HG02885 (cell line): ENCODE data around the gene NGB.
"Not testable (repeated sequence)": the region's sequence is repeated elsewhere in the genome, so short reads cannot be mapped to it uniquely, and the experiment has no call there.

ENCODE experiments used
- ATAC-seq: cut with Tn5 transposase; IDR thresholded peaks from one replicate; pipeline ENCODE4 v1.9.1; 2021; ENCODE audit warnings: mild to moderate bottlenecking; ENCODE audit not compliant: unreplicated experiment, poor library complexity

The NGB gene, protein sequence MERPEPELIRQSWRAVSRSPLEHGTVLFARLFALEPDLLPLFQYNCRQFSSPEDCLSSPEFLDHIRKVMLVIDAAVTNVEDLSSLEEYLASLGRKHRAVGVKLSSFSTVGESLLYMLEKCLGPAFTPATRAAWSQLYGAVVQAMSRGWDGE

DNA sequence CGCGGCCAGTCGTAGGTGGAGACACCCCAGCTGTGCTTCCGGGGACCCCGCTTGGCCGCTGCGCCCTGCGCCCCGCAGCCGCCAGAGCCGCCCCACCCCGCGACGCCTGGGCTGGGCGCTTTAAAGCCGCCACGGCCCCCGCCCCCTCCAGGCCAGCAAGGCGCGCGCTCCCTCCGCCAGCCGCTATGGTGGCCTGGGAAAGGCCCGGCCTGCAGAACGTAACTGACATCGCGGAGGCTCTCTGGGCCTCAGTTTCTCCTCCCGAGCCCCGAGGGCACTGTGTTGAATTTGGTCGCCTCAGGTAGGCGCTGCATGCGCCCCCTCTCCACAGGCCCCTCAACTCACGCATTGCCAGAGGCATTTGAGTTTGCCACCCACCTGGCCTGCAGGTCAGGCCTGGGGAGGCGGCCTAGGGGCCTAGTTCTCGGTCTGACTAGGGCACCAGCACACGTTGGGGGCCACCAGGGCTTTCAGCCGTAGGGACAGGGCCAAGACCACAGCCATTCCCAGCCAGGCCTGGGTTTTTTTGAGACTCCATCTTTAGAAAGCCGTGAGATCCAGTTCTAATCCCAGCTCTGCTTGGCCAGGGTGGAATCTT lies at the start of gene NGB:
TSS of gene NGB (minus strand) at position 94 of the 598 bp plus-strand sequence. CDS start 269 bp downstream, outside the sequence.
- ATAC-seq, result no peak

GRCh38 chr14:77320238-77320935 lies 49.4 kb upstream of the NGB start, which contains the start of gene POMT2:
TSS of gene POMT2 (minus strand) at chr14:77320883. CDS start at chr14:77320681, 202 bp downstream.
- peak; percentile 70 for ATAC-seq

DNA sequence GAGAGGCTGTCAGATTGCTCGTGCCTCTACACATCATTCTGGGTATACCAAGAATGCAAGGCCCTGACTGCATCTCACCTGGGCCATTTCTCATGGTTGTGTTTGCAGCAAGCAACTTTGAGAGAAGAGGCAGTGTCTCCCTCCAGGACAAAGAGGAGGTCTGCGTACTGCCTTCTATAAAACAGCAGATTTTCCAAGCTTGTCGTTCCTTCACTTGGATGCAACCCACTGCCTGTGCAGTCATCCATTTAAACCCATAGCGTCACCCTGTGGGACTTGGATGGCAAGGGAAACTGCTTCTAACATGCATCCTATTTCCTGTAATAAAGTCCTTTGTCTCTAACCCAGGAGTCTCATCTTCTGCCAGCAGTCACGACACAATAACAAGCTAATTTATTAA lies 48.4 kb upstream of the NGB start:
- no peak for ATAC-seq

GRCh38 chr14:77318756-77319155 lies 47.8 kb upstream of the NGB start:
- not testable (repeated sequence) for ATAC-seq

DNA sequence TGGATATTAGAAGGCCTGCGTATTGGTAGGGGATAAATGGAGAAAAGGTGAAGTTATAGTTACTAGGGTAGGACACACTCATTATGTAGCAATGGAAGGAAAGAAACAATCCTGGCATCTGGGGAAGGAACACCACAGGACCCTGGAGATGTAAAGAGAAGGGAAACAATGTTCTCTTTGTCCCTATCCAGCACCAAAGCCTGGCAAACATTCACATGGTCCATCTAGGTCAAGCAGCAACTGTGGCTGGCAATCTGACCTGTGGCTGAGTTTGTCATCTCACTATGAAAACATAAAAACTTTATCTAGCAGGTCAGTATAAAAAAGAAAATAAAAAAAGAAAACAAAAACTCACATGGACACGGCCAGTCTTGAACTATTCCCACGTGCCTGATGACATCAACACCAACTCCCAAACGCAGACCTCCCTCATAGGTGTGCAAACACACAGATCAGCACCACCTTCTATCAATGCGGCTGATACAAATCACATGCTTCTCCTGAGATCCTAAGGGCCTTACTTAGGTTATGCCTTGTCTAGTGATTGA lies 47.1 kb upstream of the NGB start:
- ATAC-seq, result no peak

- ATAC-seq, result no peak
These were observed 45.9 kb upstream of the NGB start for GRCh38 chr14:77316872-77317301.

DNA sequence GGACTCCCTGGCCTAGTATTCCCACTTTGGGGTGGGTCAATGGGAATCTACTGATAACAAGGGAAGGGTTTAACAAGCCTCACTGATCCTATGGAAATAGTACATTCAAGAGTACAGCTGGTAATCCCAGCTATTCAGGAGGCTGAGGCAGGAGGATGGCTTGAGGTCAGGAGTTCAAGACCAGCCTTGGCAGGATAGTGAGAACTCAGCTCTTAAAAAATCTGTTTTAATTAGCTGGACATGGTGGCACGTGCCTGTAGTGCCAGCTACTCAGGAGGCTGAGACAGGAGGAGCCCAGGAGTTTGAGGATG lies 45.1 kb upstream of the NGB start:
- no peak for ATAC-seq

GRCh38 chr14:77314539-77315457 lies 43.8 kb upstream of the NGB start:
- ATAC-seq, result no peak

DNA sequence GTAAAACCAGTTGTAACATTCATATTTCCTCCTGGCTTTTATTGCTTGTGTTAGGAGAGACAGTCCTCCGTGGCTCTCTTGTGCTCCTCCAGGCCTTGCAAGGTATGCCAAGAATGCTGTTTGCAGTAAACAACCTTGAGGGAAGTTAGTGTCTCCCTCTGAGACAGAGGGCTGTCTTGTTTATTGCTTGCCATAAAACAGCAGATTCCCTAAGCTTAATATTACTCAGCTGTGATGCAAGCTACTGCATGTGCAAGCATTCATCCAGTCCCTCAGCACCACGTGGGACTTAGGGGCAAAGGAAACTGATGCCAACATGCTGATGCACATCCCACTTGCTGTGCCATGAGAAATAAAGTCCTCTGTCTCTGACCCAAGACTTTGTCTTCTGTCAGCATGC lies 43.0 kb upstream of the NGB start:
- ATAC-seq, result no peak

DNA sequence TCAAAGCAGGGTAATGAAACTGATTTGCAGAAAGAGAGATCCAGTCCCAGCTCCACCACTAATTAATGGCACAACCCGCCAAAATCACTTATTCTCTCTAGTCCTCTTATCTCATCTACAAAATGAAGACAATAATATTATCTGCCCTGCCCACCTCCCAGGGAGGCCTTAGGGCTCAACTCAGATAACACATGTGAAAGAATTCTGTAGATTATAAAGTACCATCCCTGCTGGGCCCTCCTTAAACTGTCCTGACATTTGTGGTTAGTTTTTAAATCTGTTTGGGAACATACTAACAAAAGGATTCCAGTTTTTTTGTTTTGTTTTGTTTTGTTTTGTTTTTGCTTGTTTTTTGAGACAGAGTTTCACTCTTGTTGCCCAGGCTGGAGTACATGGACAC lies 42.4 kb upstream of the NGB start:
- no peak for ATAC-seq

DNA sequence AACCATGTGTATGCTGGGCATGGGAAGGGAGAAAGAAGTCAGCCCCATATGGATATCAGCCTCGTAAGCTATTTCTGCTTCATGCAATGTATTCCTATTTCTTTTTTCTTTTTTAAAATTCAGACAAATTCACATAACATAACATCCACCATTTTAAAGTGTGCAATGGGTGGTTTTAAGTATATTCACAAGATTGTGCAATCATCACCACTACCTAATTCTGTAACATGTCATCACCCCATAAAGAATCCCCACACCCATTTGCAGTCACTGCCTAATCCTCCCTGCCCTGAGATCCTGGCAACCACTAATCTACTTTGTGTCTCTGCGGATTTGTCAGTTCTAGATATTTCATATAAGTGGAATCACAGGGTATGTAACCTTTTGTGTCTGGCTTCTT lies 40.2 kb upstream of the NGB start:
- no peak for ATAC-seq

DNA sequence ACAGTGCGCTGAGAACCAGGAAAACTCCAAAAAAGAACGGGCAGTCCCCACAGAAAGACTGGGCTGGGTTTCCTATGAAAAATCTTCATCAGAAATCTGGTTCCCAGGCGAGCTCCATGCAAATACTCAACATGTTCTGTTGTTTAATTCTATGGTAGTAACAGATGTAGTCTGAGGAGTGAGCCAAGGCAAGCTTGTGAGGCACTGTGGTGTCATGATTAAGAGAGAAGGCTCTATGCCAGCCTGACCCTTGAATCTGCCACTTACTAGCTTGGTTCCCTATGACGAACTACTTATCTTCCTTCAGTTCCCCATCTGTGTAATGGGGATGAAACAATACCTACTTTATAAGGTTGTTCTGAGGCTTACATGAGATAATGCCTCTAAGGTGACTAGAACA lies 39.0 kb upstream of the NGB start:
- no peak for ATAC-seq

DNA sequence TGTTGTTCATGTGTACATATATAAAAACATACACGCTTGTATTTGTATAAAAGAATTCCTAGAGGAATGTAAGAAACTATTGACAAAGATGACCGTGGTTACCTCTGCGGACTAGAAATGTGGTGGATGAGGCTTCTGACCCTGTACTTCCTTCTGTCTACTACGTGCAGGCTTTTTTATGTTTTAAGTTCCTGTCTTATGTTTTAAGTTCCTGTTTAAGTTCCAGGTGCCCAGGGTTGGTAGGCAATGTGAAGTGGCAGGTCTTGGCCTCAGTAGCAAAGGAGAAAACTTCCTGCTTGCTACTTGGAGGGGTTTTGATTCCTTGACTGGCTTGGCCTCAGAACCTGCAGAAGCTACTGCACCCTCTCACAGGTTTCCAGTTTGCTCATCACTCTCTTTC lies 38.1 kb upstream of the NGB start:
- ATAC-seq, result no peak

GRCh38 chr14:77306851-77307496 lies 36.0 kb upstream of the NGB start:
- no peak for ATAC-seq

DNA sequence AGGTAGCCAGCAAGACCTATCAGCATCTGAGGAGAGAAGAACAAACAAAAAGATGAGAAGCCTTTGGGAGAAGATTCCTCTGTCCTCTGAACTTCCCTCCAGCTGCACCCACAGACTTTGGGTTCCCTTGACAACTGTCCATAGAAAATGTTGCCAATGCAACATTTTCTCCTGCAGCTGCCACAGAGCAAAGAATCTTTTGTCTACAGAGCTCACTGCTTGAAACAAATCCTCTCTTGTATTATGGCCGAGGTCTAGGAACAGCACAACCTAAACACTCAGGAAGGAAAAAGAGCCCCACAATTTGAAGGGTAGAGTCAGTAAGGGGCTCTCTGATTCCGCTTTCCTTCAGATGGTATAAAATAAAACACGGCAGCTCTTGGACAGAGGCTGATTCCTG lies 35.4 kb upstream of the NGB start:
- ATAC-seq, result no peak

DNA sequence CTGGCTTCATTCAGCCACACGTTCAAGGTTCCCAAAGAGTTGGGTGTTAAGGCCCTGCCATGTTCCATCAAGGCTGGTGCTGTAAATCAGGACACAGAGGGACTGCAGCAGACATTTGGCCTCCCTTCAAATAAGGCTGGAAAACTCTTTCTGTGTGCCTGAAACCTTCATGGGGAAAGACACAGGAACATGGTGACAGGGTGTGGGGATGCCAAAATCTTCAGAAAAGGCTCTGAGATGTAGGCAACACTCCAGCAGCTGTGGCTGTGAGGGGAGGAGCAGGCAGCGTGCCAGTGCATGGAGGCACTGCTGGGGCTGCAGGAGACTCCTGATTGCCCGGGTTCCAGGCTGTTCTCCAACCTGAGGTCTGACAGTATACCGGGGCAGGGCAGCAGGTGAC lies 34.7 kb upstream of the NGB start:
- no peak for ATAC-seq

GRCh38 chr14:77303417-77304156 lies 32.6 kb upstream of the NGB start:
- ATAC-seq, result no peak

DNA sequence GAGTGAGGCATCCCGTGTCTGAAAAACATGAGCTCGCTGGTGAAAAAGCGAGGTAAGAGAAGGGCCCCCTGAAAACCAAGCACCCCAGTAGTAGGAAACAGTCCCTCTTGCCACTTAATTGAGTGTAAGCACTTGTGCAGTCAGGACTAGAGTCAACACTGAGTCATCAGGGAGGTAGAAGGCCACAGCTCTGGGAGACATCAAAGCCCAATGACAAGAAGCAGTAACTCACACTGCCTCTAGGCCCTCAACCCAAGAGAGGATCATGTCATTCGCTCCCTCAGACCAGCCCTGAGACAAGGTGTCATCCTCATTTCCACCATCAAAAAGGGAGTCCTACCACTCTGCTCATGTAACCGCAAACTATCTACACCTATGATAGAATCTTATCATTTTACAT lies 31.9 kb upstream of the NGB start:
- no peak for ATAC-seq

- no peak for ATAC-seq
These were observed 30.1 kb upstream of the NGB start for GRCh38 chr14:77301103-77301502.
